ENCODE results near the gene ARHGAP25. TPM values are rescaled to one million over a fixed set of nuclear protein-coding genes. Genes with fewer than 3 reads are reported as not detected.

Gene ARHGAP25
- total RNA-seq, 4 donors from 2014 or later: 3.1 to 11.4 (median 6.6) TPM

- Histone ChIP-seq H3K27me3 (no peaks in the 10 kb centered on the region), H3K36me3 (no peaks in the 10 kb centered on the region), H3K9me3 (no peaks in the 10 kb centered on the region), H3K4me1 (no peaks in the 10 kb centered on the region), H3K27ac (no peak overlapping the region), H3K4me3 (no peak overlapping the region)
- DNase-seq: no peak
- TF ChIP-seq CTCF (IDR thresholded peaks at IDR 0.05) (peak in 2 of 4 experiments; percentile 13 to 19), POLR2A (IDR thresholded peaks at IDR 0.05) (no peak)
- intact Hi-C loops (cut with DNase I; ENCODE audit: low total_unique reads): no loop called here
Observed at GRCh38 chr2:68839260-68839833, 104.7 kb downstream of the ARHGAP25 start.

GRCh38 chr2:68845043-68845442 lies 110.4 kb downstream of the ARHGAP25 start:
- Histone ChIP-seq H3K36me3 (no peaks in the 10 kb centered on the region), H3K27ac (no peak overlapping the region), H3K4me1 (no peaks in the 10 kb centered on the region), H3K27me3 (no peaks in the 10 kb centered on the region), H3K4me3 (no peak overlapping the region), H3K9me3 (no peaks in the 10 kb centered on the region)
- intact Hi-C loops (cut with DNase I; ENCODE audit: low total_unique reads): loop anchor here (10.0 kb wide), 1 partner anchor 100 kb away; no protein-coding TSS in a partner anchor
- DNase-seq: no peak
- TF ChIP-seq POLR2A (IDR thresholded peaks at IDR 0.05): no peak
- no peak for TF ChIP-seq CTCF (IDR thresholded peaks at IDR 0.05)

GRCh38 chr2:68846091-68846490 lies 111.5 kb downstream of the ARHGAP25 start:
- no peak for TF ChIP-seq POLR2A (IDR thresholded peaks at IDR 0.05)
- no peak for TF ChIP-seq CTCF (IDR thresholded peaks at IDR 0.05)
- Histone ChIP-seq H3K4me1 (no peaks in the 10 kb centered on the region), H3K27me3 (no peaks in the 10 kb centered on the region), H3K9me3 (no peaks in the 10 kb centered on the region), H3K36me3 (no peaks in the 10 kb centered on the region), H3K27ac (no peak overlapping the region), H3K4me3 (no peak overlapping the region)
- no peak for DNase-seq
- intact Hi-C loops (cut with DNase I; ENCODE audit: low total_unique reads): loop anchor here (10.0 kb wide), 1 partner anchor 101 kb away; no protein-coding TSS in a partner anchor

GRCh38 chr2:68847751-68848150 lies 113.1 kb downstream of the ARHGAP25 start:
- no peak overlapping the region for H3K4me3 ChIP-seq
- no peaks in the 10 kb centered on the region for H3K36me3 ChIP-seq
- DNase-seq: no peak
- no peaks in the 10 kb centered on the region for H3K27me3 ChIP-seq
- TF ChIP-seq CTCF (IDR thresholded peaks at IDR 0.05) (no peak), POLR2A (IDR thresholded peaks at IDR 0.05) (no peak)
- H3K9me3 ChIP-seq: no peaks in the 10 kb centered on the region
- intact Hi-C loops (cut with DNase I; ENCODE audit: low total_unique reads): loop anchor here (10.0 kb wide), 1 partner anchor 103 kb away; no protein-coding TSS in a partner anchor
- H3K4me1 ChIP-seq: no peaks in the 10 kb centered on the region
- H3K27ac ChIP-seq: no peak overlapping the region

GRCh38 chr2:68849579-68850030 lies 115.0 kb downstream of the ARHGAP25 start:
- Histone ChIP-seq H3K36me3 (no peaks in the 10 kb centered on the region), H3K27me3 (no peaks in the 10 kb centered on the region), H3K4me1 (no peaks in the 10 kb centered on the region), H3K9me3 (no peaks in the 10 kb centered on the region), H3K27ac (no peak overlapping the region), H3K4me3 (no peak overlapping the region)
- no peak for DNase-seq
- TF ChIP-seq CTCF (IDR thresholded peaks at IDR 0.05) (no peak), POLR2A (IDR thresholded peaks at IDR 0.05) (no peak)
- intact Hi-C loops (cut with DNase I; ENCODE audit: low total_unique reads): loop anchor here (10.0 kb wide), 1 partner anchor 105 kb away; no protein-coding TSS in a partner anchor
